ENCODE measurements around the gene GOSR1.
"Not testable (repeated sequence)": the region's sequence is repeated elsewhere in the genome, so short reads cannot be mapped to it uniquely, and the experiment has no call there.

Gene GOSR1
- 31.9 to 72.3 reads per million in 2 donors for total RNA-seq

- DNase-seq = peak; percentile 89
Observed at GRCh38 chr17:30477083-30477773, at the start of gene GOSR1. Gene GOSR1, plus strand, starts transcription at chr17:30477408. Its CDS starts 26 bp downstream, at chr17:30477434.

- no peak for DNase-seq
Observed at GRCh38 chr17:30427611-30428010, 49.6 kb upstream of the GOSR1 start.

- no peak for DNase-seq
Observed at GRCh38 chr17:30429155-30429554, 48.1 kb upstream of the GOSR1 start.

- DNase-seq = no peak
Observed at GRCh38 chr17:30433514-30433913, 43.7 kb upstream of the GOSR1 start.

GRCh38 chr17:30436729-30437128 is 40.5 kb upstream of the GOSR1 start:
- DNase-seq = no peak

- no peak for DNase-seq
Observed at GRCh38 chr17:30443721-30444120, 33.5 kb upstream of the GOSR1 start.

GRCh38 chr17:30446640-30447039 is 30.6 kb upstream of the GOSR1 start:
- not testable (repeated sequence) for DNase-seq

- no peak for DNase-seq
Observed at GRCh38 chr17:30449480-30449879, 27.7 kb upstream of the GOSR1 start.

- no peak for DNase-seq
Observed at GRCh38 chr17:30450125-30451027, 26.8 kb upstream of the GOSR1 start.

GRCh38 chr17:30454635-30455034 is 22.6 kb upstream of the GOSR1 start:
- no peak for DNase-seq

GRCh38 chr17:30458371-30458770 is 18.8 kb upstream of the GOSR1 start:
- no peak for DNase-seq

GRCh38 chr17:30458797-30459413 is 18.3 kb upstream of the GOSR1 start:
- DNase-seq = not testable (repeated sequence)

GRCh38 chr17:30468465-30468864 is 8.7 kb upstream of the GOSR1 start:
- no peak for DNase-seq

GRCh38 chr17:30472238-30472890 is 4.8 kb upstream of the GOSR1 start:
- DNase-seq = no peak

GRCh38 chr17:30475206-30475605 is 2.0 kb upstream of the GOSR1 start:
- no peak for DNase-seq

GRCh38 chr17:30476726-30477082 is 504 bp upstream of the GOSR1 start:
- no peak for DNase-seq

GRCh38 chr17:30477774-30478115 is 537 bp downstream of the GOSR1 start:
- DNase-seq = peak; percentile 5

- no peak for DNase-seq
Observed at GRCh38 chr17:30482555-30482954, 5.3 kb downstream of the GOSR1 start.

- no peak for DNase-seq
Observed at GRCh38 chr17:30483159-30483558, 6.0 kb downstream of the GOSR1 start.

GRCh38 chr17:30493780-30494179 is 16.6 kb downstream of the GOSR1 start:
- DNase-seq = no peak

GRCh38 chr17:30495586-30495985 is 18.4 kb downstream of the GOSR1 start:
- no peak for DNase-seq

- DNase-seq = no peak
Observed at GRCh38 chr17:30503558-30503957, 26.4 kb downstream of the GOSR1 start.

GRCh38 chr17:30505868-30506417 is 28.7 kb downstream of the GOSR1 start:
- DNase-seq = no peak
